ENCODE measurements around the gene ALDH3A2. TPM values are rescaled to one million over a fixed set of nuclear protein-coding genes. Genes with fewer than 3 reads are reported as not detected.
"Not testable (repeated sequence)": the region's sequence is repeated elsewhere in the genome, so short reads cannot be mapped to it uniquely, and the experiment has no call there.

ALDH3A2 gene
- total RNA-seq, 2 experiments from 2014 or later = 29.1 to 32.8 TPM

GRCh38 chr17:19673623-19674022, 25.1 kb downstream of the ALDH3A2 start:
- Mint-ChIP-seq H3K27me3 (no peaks in the 10 kb centered on the region), H3K9me3 (no peaks in the 10 kb centered on the region), H3K4me1 (no peaks in the 10 kb centered on the region), H3K27ac (no peak overlapping the region), H3K36me3 (peaks cover 5% of the 10 kb centered on the region), H3K4me3 (no peak overlapping the region)
- POLR2A ChIA-PET = no interaction called here
- no peak for DNase-seq
- ATAC-seq (ENCODE audit: low read depth) = no peak

GRCh38 chr17:19676896-19677295, 28.3 kb downstream of the ALDH3A2 start:
- H3K4me3 Mint-ChIP-seq = no peak overlapping the region
- ATAC-seq (ENCODE audit: low read depth) (no peak), DNase-seq (no peak)
- no peaks in the 10 kb centered on the region for H3K4me1 Mint-ChIP-seq
- no peaks in the 10 kb centered on the region for H3K27me3 Mint-ChIP-seq
- no peaks in the 10 kb centered on the region for H3K9me3 Mint-ChIP-seq
- POLR2A ChIA-PET = no interaction called here
- peaks cover 4% of the 10 kb centered on the region for H3K36me3 Mint-ChIP-seq
- no peak overlapping the region for H3K27ac Mint-ChIP-seq

GRCh38 chr17:19677736-19678379, 29.3 kb downstream of the ALDH3A2 start:
- peaks cover 4% of the 10 kb centered on the region for H3K36me3 Mint-ChIP-seq
- H3K9me3 Mint-ChIP-seq = no peaks in the 10 kb centered on the region
- no peak overlapping the region for H3K4me3 Mint-ChIP-seq
- POLR2A ChIA-PET = no interaction called here
- ATAC-seq (ENCODE audit: low read depth) = no peak
- no peak for DNase-seq
- H3K4me1 Mint-ChIP-seq = no peaks in the 10 kb centered on the region
- no peaks in the 10 kb centered on the region for H3K27me3 Mint-ChIP-seq
- no peak overlapping the region for H3K27ac Mint-ChIP-seq

GRCh38 chr17:19678581-19679453, 30.3 kb downstream of the ALDH3A2 start:
- POLR2A ChIA-PET = no interaction called here
- H3K27me3 Mint-ChIP-seq = no peaks in the 10 kb centered on the region
- ATAC-seq (ENCODE audit: low read depth) (no peak), DNase-seq (no peak)
- H3K9me3 Mint-ChIP-seq = no peaks in the 10 kb centered on the region
- no peak overlapping the region for H3K4me3 Mint-ChIP-seq
- H3K36me3 Mint-ChIP-seq = peaks cover 4% of the 10 kb centered on the region
- H3K4me1 Mint-ChIP-seq = no peaks in the 10 kb centered on the region
- H3K27ac Mint-ChIP-seq = peak overlapping the region; percentile 31

- DNase-seq (no peak), ATAC-seq (ENCODE audit: low read depth) (no peak)
- H3K27me3 Mint-ChIP-seq = peaks cover 3% of the 10 kb centered on the region
- POLR2A ChIA-PET = no interaction called here
- H3K36me3 Mint-ChIP-seq = no peaks in the 10 kb centered on the region
- H3K4me3 Mint-ChIP-seq = no peak overlapping the region
- H3K9me3 Mint-ChIP-seq = no peaks in the 10 kb centered on the region
- no peaks in the 10 kb centered on the region for H3K4me1 Mint-ChIP-seq
- H3K27ac Mint-ChIP-seq = no peak overlapping the region
Measured at GRCh38 chr17:19683117-19683516, 34.6 kb downstream of the ALDH3A2 start.

- DNase-seq; H3K36me3 Mint-ChIP-seq; H3K9me3 Mint-ChIP-seq; H3K4me1 Mint-ChIP-seq; H3K27ac Mint-ChIP-seq; H3K27me3 Mint-ChIP-seq; POLR2A ChIA-PET; ATAC-seq (ENCODE audit: low read depth); H3K4me3 Mint-ChIP-seq: not testable (repeated sequence)
Measured at GRCh38 chr17:19684909-19685580, 36.5 kb downstream of the ALDH3A2 start.

GRCh38 chr17:19686400-19687090, 38.0 kb downstream of the ALDH3A2 start:
- POLR2A ChIA-PET = no interaction called here
- DNase-seq = no peak
- Mint-ChIP-seq H3K27ac (no peak overlapping the region), H3K4me1 (no peaks in the 10 kb centered on the region), H3K4me3 (no peak overlapping the region), H3K36me3 (no peaks in the 10 kb centered on the region), H3K9me3 (no peaks in the 10 kb centered on the region), H3K27me3 (peaks cover 3% of the 10 kb centered on the region)
- ATAC-seq (ENCODE audit: low read depth) = no peak

- Mint-ChIP-seq H3K36me3 (no peaks in the 10 kb centered on the region), H3K4me1 (no peaks in the 10 kb centered on the region), H3K4me3 (no peak overlapping the region), H3K9me3 (no peaks in the 10 kb centered on the region), H3K27ac (no peak overlapping the region), H3K27me3 (peaks cover 1% of the 10 kb centered on the region)
- DNase-seq (no peak), ATAC-seq (ENCODE audit: low read depth) (no peak)
- POLR2A ChIA-PET = no interaction called here
Measured at GRCh38 chr17:19702217-19702641, 53.7 kb downstream of the ALDH3A2 start.

GRCh38 chr17:19703106-19703827, 54.7 kb downstream of the ALDH3A2 start:
- H3K9me3 Mint-ChIP-seq = no peaks in the 10 kb centered on the region
- H3K27ac Mint-ChIP-seq = no peak overlapping the region
- H3K27me3 Mint-ChIP-seq = peaks cover 1% of the 10 kb centered on the region
- no peak overlapping the region for H3K4me3 Mint-ChIP-seq
- DNase-seq = no peak
- no peaks in the 10 kb centered on the region for H3K4me1 Mint-ChIP-seq
- POLR2A ChIA-PET = no interaction called here
- H3K36me3 Mint-ChIP-seq = no peaks in the 10 kb centered on the region
- no peak for ATAC-seq (ENCODE audit: low read depth)

- H3K36me3 Mint-ChIP-seq = no peaks in the 10 kb centered on the region
- H3K4me1 Mint-ChIP-seq = no peaks in the 10 kb centered on the region
- DNase-seq (no peak), ATAC-seq (ENCODE audit: low read depth) (no peak)
- POLR2A ChIA-PET = no interaction called here
- no peaks in the 10 kb centered on the region for H3K9me3 Mint-ChIP-seq
- no peak overlapping the region for H3K4me3 Mint-ChIP-seq
- no peak overlapping the region for H3K27ac Mint-ChIP-seq
- H3K27me3 Mint-ChIP-seq = peaks cover 1% of the 10 kb centered on the region
Measured at GRCh38 chr17:19703828-19704613, 55.5 kb downstream of the ALDH3A2 start.

GRCh38 chr17:19705201-19705600, 56.6 kb downstream of the ALDH3A2 start:
- ATAC-seq (ENCODE audit: low read depth) = no peak
- Mint-ChIP-seq H3K4me1 (no peaks in the 10 kb centered on the region), H3K4me3 (no peak overlapping the region), H3K27ac (no peak overlapping the region), H3K27me3 (peaks cover 1% of the 10 kb centered on the region), H3K36me3 (no peaks in the 10 kb centered on the region), H3K9me3 (no peaks in the 10 kb centered on the region)
- POLR2A ChIA-PET = no interaction called here
- no peak for DNase-seq
